ENCODE measurements around the gene TLCD3B. TPM values are rescaled to one million over a fixed set of nuclear protein-coding genes. Genes with fewer than 3 reads are reported as not detected.

TLCD3B gene
- polyA plus RNA-seq, 1 experiment: not detected

- CTCF ChIA-PET: interaction anchor here (0.7 to 1.9 kb wide), 3 partner anchors 10 to 147 kb away, joined by 3 to 6 read pairs (median 3); no protein-coding TSS in a partner anchor
- TF ChIP-seq, protein P1, sequence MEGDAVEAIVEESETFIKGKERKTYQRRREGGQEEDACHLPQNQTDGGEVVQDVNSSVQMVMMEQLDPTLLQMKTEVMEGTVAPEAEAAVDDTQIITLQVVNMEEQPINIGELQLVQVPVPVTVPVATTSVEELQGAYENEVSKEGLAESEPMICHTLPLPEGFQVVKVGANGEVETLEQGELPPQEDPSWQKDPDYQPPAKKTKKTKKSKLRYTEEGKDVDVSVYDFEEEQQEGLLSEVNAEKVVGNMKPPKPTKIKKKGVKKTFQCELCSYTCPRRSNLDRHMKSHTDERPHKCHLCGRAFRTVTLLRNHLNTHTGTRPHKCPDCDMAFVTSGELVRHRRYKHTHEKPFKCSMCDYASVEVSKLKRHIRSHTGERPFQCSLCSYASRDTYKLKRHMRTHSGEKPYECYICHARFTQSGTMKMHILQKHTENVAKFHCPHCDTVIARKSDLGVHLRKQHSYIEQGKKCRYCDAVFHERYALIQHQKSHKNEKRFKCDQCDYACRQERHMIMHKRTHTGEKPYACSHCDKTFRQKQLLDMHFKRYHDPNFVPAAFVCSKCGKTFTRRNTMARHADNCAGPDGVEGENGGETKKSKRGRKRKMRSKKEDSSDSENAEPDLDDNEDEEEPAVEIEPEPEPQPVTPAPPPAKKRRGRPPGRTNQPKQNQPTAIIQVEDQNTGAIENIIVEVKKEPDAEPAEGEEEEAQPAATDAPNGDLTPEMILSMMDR (IDR thresholded peaks at IDR 0.05; ENCODE audit: low read depth, low read length): no peak
- Histone ChIP-seq H3K9me3 (ENCODE audit: control insufficient read depth, insufficient read depth, low read length) (no peaks in the 10 kb centered on the region; the same call in 1 of the 2 replicates), H3K27me3 (ENCODE audit: control insufficient read depth, insufficient read depth, low read length) (no peaks in the 10 kb centered on the region), H3K4me3 (ENCODE audit: low read depth, low read length) (peak within 1 kb of the TSS; percentile 95), H3K27ac (ENCODE audit: low read depth, low read length) (peak within 1 kb of the TSS; percentile 80)
- POLR2A ChIA-PET: interaction anchor here (0.7 to 2.2 kb wide), 4 partner anchors 9 to 69 kb away, joined by 3 to 8 read pairs (median 5); partner anchors contain the start of genes KCTD13 and TAOK2
- peak; percentile 29 for DNase-seq (ENCODE audit: low read depth, low spot score)
These were observed 35.7 kb downstream of the TLCD3B start, which contains the start of gene HIRIP3 for GRCh38 chr16:29995324-29995910. HIRIP3 (minus strand) TSS chr16:29995617; CDS start chr16:29995605, 12 bp downstream.

DNA sequence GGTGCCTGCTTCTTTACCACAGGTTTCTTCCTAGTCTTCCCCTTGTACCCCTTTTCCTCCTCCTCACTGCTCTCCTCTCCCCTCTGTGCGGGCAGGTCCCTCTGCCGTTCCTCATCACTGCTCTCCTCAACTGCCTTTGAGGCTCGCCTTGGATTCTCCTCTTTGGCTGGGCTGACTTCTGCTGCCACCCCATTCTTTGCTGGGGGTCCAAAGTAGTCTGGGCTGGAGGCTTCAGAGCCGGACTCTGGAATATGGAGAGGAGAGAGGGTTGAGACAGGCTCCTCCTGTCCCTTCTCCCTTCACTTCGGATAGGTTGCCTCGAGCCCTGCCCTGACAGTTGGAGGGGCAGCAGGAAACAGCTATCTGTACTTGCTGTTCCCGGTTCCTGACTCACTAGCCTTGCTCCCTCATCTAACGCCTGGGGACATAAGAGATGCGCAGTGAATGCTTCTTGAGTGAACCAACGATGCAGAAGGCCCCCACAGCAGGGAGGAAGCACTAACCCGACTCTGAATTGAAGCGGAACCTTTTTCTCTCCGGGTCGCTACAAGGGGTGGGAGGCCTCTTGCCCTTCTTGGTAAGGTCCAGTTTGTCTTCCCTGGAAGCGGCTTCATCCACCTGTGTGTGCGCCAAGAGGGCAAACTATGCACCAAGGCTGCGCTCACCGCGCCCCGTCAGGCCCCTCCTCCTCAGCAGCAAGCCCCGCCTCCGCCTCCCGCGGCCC lies 36.3 kb downstream of the TLCD3B start:
- POLR2A ChIA-PET: interaction anchor here (0.6 to 2.2 kb wide), 4 partner anchors 33 to 483 kb away, joined by 3 to 8 read pairs (median 6); partner anchors contain the start of genes KCTD13 and TMEM219

DNA sequence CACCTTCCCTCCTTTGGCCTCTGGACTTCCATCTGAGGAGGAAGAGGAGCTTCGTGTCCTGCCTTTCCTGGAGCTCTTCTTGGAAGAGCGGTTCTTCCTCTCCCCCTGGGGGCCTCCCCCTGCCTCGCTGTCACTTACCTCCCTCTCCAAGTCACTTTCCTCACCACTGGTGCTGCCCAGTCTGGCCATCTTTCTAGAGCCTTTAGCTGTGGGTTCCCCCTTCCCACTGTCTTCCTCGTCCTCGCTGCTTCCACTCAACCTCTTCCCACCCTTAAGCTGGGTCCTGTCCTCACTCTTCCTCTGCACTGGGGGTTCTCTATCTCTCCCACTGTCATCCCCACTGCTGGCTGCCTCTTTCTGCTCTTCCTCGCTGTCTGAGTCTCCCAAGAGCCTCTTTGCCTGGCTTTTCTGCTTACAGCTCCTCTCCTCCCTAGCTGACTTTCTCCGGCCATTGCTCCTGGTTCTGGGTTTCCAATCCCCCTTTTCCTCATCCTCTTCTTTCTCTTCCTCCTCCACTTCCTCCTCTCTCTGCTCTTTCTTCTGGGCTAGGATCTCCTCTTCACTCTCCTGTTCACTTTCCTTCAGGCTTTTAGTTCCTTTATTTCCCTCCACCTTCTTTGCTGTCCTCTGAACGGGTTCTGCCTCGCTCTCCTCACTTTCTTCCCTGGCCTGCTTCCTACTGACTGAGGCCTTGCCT lies 37.0 kb downstream of the TLCD3B start:
- no peak for DNase-seq (ENCODE audit: low read depth, low spot score)
- TF ChIP-seq, protein P1 (IDR thresholded peaks at IDR 0.05; ENCODE audit: low read depth, low read length): no peak
- Histone ChIP-seq H3K9me3 (ENCODE audit: control insufficient read depth, insufficient read depth, low read length) (no peaks in the 10 kb centered on the region; the same call in 1 of the 2 replicates), H3K27me3 (ENCODE audit: control insufficient read depth, insufficient read depth, low read length) (no peaks in the 10 kb centered on the region), H3K4me3 (ENCODE audit: low read depth, low read length) (no peak overlapping the region), H3K27ac (ENCODE audit: low read depth, low read length) (no peak overlapping the region)
- ChIA-PET CTCF (no interaction called here), POLR2A (interaction anchor here (0.6 to 1.7 kb wide), 3 partner anchors 32 to 483 kb away, joined by 3 to 7 read pairs (median 4); partner anchors contain the start of gene TMEM219)

More for the DNA sequence above, 36.3 kb downstream of the TLCD3B start:
- no peaks in the 10 kb centered on the region for H3K27me3 ChIP-seq (ENCODE audit: control insufficient read depth, insufficient read depth, low read length)
- peak overlapping the region; percentile 21 for H3K27ac ChIP-seq (ENCODE audit: low read depth, low read length)
- TF ChIP-seq, protein P1 (IDR thresholded peaks at IDR 0.05; ENCODE audit: low read depth, low read length): no peak
- no peak for DNase-seq (ENCODE audit: low read depth, low spot score)
- peak overlapping the region; percentile 95 for H3K4me3 ChIP-seq (ENCODE audit: low read depth, low read length)
- CTCF ChIA-PET: no interaction called here
- H3K9me3 ChIP-seq (ENCODE audit: control insufficient read depth, insufficient read depth, low read length): no peaks in the 10 kb centered on the region; the same call in 1 of the 2 replicates

DNA sequence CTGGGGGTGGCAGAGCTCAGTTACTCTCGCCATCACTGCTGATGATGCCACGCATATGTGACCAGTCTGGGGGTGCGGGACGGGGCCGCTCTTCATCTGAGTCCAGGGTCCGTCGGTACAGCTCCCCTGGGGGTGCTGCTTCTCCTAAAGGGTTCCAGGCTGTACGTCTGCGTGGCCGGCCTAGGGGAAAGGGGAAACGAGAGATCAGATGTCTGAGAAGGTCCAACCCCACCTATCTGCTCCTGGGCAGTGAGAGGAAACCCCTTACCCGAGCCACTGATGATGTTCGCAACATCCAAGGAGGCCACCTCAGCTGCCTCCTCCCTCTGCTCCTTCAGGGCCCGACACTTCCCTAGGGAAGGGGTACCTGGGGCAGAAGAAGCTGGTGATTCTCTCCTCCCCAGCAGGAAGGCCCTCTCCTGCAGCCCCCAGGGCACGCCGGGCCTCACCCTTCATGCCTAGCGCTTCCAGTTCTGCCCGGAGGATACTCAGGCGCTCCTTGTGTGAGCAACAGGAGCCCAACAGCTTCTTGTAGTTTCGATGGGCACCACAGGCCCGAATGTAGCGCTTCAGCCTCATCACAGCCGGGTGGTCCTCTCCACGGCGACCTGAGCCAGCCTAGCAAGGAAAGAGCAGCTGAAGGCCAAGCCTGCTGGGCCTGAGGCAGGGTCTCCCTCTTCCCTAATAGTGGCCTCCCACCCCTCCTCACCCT lies 37.7 kb downstream of the TLCD3B start:
- H3K27me3 ChIP-seq (ENCODE audit: control insufficient read depth, insufficient read depth, low read length): no peaks in the 10 kb centered on the region
- DNase-seq (ENCODE audit: low read depth, low spot score): no peak
- no peak overlapping the region for H3K27ac ChIP-seq (ENCODE audit: low read depth, low read length)
- no peak overlapping the region for H3K4me3 ChIP-seq (ENCODE audit: low read depth, low read length)
- H3K9me3 ChIP-seq (ENCODE audit: control insufficient read depth, insufficient read depth, low read length): no peaks in the 10 kb centered on the region; the same call in 1 of the 2 replicates
- CTCF ChIA-PET: no interaction called here
- TF ChIP-seq, protein P1 (IDR thresholded peaks at IDR 0.05; ENCODE audit: low read depth, low read length): no peak
- POLR2A ChIA-PET: no interaction called here
